WTC11 (cell line): Measurements from ENCODE around the gene KCNG1.

Experiments used
- ESRRA ChIP-seq: sonication (generic); formaldehyde crosslinking; IDR thresholded peaks from 2 replicates; pipeline ENCODE4 v1.8.1; 2022; ENCODE audit warnings: mild to moderate bottlenecking, missing genetic modification reagents, borderline replicate concordance
- FOXK1 ChIP-seq: sonication (generic); formaldehyde crosslinking; IDR thresholded peaks from 2 replicates; pipeline ENCODE4 v1.8.0; 2022; ENCODE audit warnings: mild to moderate bottlenecking, moderate library complexity, missing genetic modification reagents
- IRF2 ChIP-seq: sonication (generic); formaldehyde crosslinking; IDR thresholded peaks from 2 replicates; pipeline ENCODE4 v1.8.0; 2022; ENCODE audit warnings: low read depth, missing genetic modification reagents, borderline replicate concordance
- NR3C1 ChIP-seq: sonication (generic); formaldehyde crosslinking; conservative IDR thresholded peaks from 2 replicates; pipeline ENCODE4 v1.8.1; 2023; ENCODE audit warnings: low read depth, mild to moderate bottlenecking, missing genetic modification reagents
- TEAD1 ChIP-seq: sonication (generic); formaldehyde crosslinking; IDR thresholded peaks from 2 replicates; pipeline ENCODE4 v1.8.0; 2022; ENCODE audit warnings: mild to moderate bottlenecking, missing genetic modification reagents
- ZNF232 ChIP-seq: sonication (generic); formaldehyde crosslinking; IDR thresholded peaks from 2 replicates; pipeline ENCODE4 v1.8.0; 2022; ENCODE audit warnings: mild to moderate bottlenecking, missing genetic modification reagents
- ZNF263 ChIP-seq: sonication (generic); formaldehyde crosslinking; IDR thresholded peaks from 2 replicates; pipeline ENCODE4 v1.8.1; 2022; ENCODE audit warnings: low read depth, mild to moderate bottlenecking, moderate library complexity, missing genetic modification reagents
- ZNF671 ChIP-seq: fragments of 250-450 bp; sonication (Bioruptor Pico); IDR thresholded peaks from 2 replicates; pipeline ENCODE4 v1.8.0; 2021; ENCODE audit warnings: mild to moderate bottlenecking
- TF ChIP-seq, protein P1 (sequence below): fragments of 200-600 bp; IDR thresholded peaks from 2 replicates; pipeline ENCODE4 v1.8.0; 2022; ENCODE audit warnings: antibody characterized with exemption
- TF ChIP-seq, protein P2 (sequence below): sonication (generic); formaldehyde crosslinking; IDR thresholded peaks from 2 replicates; pipeline ENCODE4 v1.8.0; 2022; ENCODE audit warnings: mild to moderate bottlenecking, missing genetic modification reagents
- TF ChIP-seq, protein P3 (sequence below): sonication (generic); formaldehyde crosslinking; IDR thresholded peaks from 2 replicates; pipeline ENCODE4 v1.8.1; 2022; ENCODE audit warnings: missing genetic modification reagents, borderline replicate concordance
- TF ChIP-seq, protein P4 (sequence below): sonication (generic); formaldehyde crosslinking; IDR thresholded peaks from 2 replicates; pipeline ENCODE4 v1.8.0; 2022; ENCODE audit warnings: mild to moderate bottlenecking, missing genetic modification reagents
- TF ChIP-seq, protein P5 (sequence below): sonication (generic); formaldehyde crosslinking; IDR thresholded peaks from 2 replicates; pipeline ENCODE4 v1.8.1; 2022; ENCODE audit warnings: low read depth, missing genetic modification reagents, borderline replicate concordance
- TF ChIP-seq, protein P6 (sequence below): sonication (generic); formaldehyde crosslinking; IDR thresholded peaks from 2 replicates; pipeline ENCODE4 v1.8.0; 2022; ENCODE audit warnings: mild to moderate bottlenecking, missing genetic modification reagents

DNA sequence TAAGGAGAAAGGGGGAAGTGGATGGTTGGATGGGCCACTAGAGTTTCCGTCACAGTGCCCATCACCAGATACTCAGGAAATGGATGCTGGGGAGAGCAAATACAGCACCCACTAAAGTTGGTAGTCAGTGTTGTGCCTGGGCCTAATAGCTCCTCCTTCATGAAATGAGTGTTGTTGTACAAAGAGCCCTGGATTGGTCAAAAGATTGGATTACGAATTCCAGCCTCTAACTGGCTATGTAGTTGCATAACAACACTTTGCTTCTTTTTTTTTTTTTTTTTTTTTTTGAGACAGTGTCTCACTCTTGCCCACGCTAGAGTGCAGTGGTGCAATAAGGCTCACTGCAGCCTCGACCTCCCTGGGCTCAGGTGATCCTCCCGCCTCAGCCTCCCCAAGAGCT is 27.4 kb downstream of the KCNG1 start:
- TF ChIP-seq, protein P1, sequence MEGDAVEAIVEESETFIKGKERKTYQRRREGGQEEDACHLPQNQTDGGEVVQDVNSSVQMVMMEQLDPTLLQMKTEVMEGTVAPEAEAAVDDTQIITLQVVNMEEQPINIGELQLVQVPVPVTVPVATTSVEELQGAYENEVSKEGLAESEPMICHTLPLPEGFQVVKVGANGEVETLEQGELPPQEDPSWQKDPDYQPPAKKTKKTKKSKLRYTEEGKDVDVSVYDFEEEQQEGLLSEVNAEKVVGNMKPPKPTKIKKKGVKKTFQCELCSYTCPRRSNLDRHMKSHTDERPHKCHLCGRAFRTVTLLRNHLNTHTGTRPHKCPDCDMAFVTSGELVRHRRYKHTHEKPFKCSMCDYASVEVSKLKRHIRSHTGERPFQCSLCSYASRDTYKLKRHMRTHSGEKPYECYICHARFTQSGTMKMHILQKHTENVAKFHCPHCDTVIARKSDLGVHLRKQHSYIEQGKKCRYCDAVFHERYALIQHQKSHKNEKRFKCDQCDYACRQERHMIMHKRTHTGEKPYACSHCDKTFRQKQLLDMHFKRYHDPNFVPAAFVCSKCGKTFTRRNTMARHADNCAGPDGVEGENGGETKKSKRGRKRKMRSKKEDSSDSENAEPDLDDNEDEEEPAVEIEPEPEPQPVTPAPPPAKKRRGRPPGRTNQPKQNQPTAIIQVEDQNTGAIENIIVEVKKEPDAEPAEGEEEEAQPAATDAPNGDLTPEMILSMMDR = no peak
- TF ChIP-seq, protein P2, sequence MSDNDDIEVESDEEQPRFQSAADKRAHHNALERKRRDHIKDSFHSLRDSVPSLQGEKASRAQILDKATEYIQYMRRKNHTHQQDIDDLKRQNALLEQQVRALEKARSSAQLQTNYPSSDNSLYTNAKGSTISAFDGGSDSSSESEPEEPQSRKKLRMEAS (CRISPR knock-in tag) = no peak
- no peak for TF ChIP-seq IRF2 (CRISPR knock-in tag)
- TF ChIP-seq, protein P3, sequence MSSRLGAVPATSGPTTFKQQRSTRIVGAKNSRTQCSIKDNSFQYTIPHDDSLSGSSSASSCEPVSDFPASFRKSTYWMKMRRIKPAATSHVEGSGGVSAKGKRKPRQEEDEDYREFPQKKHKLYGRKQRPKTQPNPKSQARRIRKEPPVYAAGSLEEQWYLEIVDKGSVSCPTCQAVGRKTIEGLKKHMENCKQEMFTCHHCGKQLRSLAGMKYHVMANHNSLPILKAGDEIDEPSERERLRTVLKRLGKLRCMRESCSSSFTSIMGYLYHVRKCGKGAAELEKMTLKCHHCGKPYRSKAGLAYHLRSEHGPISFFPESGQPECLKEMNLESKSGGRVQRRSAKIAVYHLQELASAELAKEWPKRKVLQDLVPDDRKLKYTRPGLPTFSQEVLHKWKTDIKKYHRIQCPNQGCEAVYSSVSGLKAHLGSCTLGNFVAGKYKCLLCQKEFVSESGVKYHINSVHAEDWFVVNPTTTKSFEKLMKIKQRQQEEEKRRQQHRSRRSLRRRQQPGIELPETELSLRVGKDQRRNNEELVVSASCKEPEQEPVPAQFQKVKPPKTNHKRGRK (CRISPR knock-in tag) = no peak
- TF ChIP-seq ZNF232 (CRISPR knock-in tag) = no peak
- no peak for TF ChIP-seq ZNF671 (CRISPR knock-in tag)
- TF ChIP-seq ESRRA (CRISPR knock-in tag) = no peak
- TF ChIP-seq, protein P4, sequence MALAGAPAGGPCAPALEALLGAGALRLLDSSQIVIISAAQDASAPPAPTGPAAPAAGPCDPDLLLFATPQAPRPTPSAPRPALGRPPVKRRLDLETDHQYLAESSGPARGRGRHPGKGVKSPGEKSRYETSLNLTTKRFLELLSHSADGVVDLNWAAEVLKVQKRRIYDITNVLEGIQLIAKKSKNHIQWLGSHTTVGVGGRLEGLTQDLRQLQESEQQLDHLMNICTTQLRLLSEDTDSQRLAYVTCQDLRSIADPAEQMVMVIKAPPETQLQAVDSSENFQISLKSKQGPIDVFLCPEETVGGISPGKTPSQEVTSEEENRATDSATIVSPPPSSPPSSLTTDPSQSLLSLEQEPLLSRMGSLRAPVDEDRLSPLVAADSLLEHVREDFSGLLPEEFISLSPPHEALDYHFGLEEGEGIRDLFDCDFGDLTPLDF (CRISPR knock-in tag) = no peak
- TF ChIP-seq, protein P5, sequence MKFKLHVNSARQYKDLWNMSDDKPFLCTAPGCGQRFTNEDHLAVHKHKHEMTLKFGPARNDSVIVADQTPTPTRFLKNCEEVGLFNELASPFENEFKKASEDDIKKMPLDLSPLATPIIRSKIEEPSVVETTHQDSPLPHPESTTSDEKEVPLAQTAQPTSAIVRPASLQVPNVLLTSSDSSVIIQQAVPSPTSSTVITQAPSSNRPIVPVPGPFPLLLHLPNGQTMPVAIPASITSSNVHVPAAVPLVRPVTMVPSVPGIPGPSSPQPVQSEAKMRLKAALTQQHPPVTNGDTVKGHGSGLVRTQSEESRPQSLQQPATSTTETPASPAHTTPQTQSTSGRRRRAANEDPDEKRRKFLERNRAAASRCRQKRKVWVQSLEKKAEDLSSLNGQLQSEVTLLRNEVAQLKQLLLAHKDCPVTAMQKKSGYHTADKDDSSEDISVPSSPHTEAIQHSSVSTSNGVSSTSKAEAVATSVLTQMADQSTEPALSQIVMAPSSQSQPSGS (CRISPR knock-in tag) = no peak
- TF ChIP-seq NR3C1 = no peak
- TF ChIP-seq, protein P6, sequence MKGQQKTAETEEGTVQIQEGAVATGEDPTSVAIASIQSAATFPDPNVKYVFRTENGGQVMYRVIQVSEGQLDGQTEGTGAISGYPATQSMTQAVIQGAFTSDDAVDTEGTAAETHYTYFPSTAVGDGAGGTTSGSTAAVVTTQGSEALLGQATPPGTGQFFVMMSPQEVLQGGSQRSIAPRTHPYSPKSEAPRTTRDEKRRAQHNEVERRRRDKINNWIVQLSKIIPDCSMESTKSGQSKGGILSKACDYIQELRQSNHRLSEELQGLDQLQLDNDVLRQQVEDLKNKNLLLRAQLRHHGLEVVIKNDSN (CRISPR knock-in tag) = no peak
- no peak for TF ChIP-seq TEAD1 (CRISPR knock-in tag)
- TF ChIP-seq ZNF263 (CRISPR knock-in tag) = no peak
- no peak for TF ChIP-seq FOXK1 (CRISPR knock-in tag)
